Measurements from ENCODE around the gene KRR1. TPM values are rescaled to one million over a fixed set of nuclear protein-coding genes. Genes with fewer than 3 reads are reported as not detected.
"Not testable (repeated sequence)": the region's sequence is repeated elsewhere in the genome, so short reads cannot be mapped to it uniquely, and the experiment has no call there.

KRR1 gene
- total and polyA plus RNA-seq, 8 donors, result 6.8 to 23.7 (median 17.1) TPM

DNA sequence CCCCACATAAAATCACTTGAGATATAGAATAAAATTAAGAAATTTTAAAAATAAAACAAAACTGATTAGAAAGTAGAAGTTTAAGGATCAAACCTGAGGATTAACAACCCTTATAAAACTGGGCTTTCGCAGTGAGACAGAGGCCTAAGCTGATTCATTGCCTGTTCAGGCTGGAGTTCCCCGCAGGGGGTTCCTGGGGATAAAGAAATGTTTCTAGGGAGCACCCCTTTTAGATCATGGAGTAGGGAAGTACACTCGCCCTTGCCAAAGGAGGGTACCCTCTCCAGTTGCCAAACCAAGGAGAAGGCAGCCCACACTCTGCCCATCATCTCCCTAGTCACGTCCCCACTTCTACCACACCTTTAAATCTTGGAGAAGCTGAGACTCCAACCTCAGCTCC, 24.1 kb downstream of the KRR1 start:
- no peak for FAIRE-seq
- intact Hi-C loops (cut with DNase I), result no loop called here
- TF ChIP-seq CTCF (IDR thresholded peaks at IDR 0.05), result no peak
- 86% methylated on average over 4 of the region's 4 CpGs for WGBS, 2 donors
- Histone ChIP-seq H3K27ac (no peak overlapping the region), H3K27me3 (no peaks in the 10 kb centered on the region), H3K9me3 (no peaks in the 10 kb centered on the region), H3K4me1 (no peaks in the 10 kb centered on the region), H3K36me3 (no peaks in the 10 kb centered on the region), H3K4me3 (no peak overlapping the region)
- no peak for DNase-seq
- ATAC-seq, result no peak

- intact Hi-C loops (cut with DNase I); DNase-seq; ATAC-seq; H3K36me3 ChIP-seq; FAIRE-seq; H3K4me1 ChIP-seq; H3K27me3 ChIP-seq; H3K27ac ChIP-seq; H3K9me3 ChIP-seq; H3K4me3 ChIP-seq: not testable (repeated sequence)
- WGBS, 2 donors, result 84 to 92% methylated on average over 2 of the region's 2 CpGs
Observed at GRCh38 chr12:75484450-75484849, 27.0 kb downstream of the KRR1 start.

DNA sequence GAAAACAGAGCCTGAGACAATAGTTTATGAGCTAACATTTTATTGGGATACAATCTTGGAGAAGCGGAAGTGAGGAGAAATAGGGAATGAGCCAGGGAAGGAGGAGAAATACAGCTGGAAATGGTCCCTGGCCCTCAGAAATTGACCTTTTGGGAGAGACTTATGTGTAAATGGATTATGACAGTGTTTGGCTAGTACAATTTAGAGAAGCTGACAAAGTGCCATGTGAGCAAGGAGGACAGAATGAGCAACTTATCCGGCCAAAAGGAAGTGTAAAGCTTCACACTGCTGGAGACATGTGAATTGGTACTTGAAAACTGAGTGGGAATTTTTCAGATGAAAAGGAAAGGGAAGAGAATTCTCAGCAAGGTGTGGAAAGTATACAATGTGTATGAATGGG, 28.0 kb downstream of the KRR1 start:
- Histone ChIP-seq H3K4me3 (peak overlapping the region in 1 of 4 donors; percentile 46), H3K27me3 (no peaks in the 10 kb centered on the region), H3K4me1 (no peaks in the 10 kb centered on the region), H3K36me3 (no peaks in the 10 kb centered on the region), H3K9me3 (no peaks in the 10 kb centered on the region), H3K27ac (no peak overlapping the region)
- ATAC-seq, result no peak
- intact Hi-C loops (cut with DNase I), result no loop called here
- WGBS, 2 donors, result 60 to 79% methylated on average over 2 of the region's 2 CpGs
- TF ChIP-seq CTCF (IDR thresholded peaks at IDR 0.05), result no peak
- DNase-seq, result no peak
- FAIRE-seq, result no peak

GRCh38 chr12:75482646-75483045, 28.8 kb downstream of the KRR1 start:
- Histone ChIP-seq H3K36me3 (no peaks in the 10 kb centered on the region), H3K9me3 (no peaks in the 10 kb centered on the region), H3K4me3 (peak overlapping the region in 1 of 4 donors; percentile 46), H3K4me1 (no peaks in the 10 kb centered on the region), H3K27ac (no peak overlapping the region), H3K27me3 (no peaks in the 10 kb centered on the region)
- 29 to 39% methylated on average over 4 of the region's 4 CpGs for WGBS, 2 donors
- no peak for DNase-seq
- FAIRE-seq, result no peak
- intact Hi-C loops (cut with DNase I), result no loop called here
- TF ChIP-seq CTCF (IDR thresholded peaks at IDR 0.05), result no peak
- ATAC-seq, result no peak

DNA sequence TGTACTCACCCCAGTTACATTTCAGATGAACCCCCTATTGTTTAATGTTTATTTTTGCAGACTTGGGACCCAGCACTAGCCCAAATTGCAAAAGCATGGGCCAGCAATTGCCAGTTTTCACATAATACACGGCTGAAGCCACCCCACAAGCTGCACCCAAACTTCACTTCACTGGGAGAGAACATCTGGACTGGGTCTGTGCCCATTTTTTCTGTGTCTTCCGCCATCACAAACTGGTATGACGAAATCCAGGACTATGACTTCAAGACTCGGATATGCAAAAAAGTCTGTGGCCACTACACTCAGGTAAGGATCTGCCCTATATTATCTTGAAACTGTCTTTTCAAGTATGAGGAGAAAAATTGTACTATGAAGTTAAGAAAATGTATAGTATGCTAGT, 29.6 kb downstream of the KRR1 start:
- FAIRE-seq (no peak), DNase-seq (no peak), ATAC-seq (no peak)
- Histone ChIP-seq H3K9me3 (no peaks in the 10 kb centered on the region), H3K27me3 (no peaks in the 10 kb centered on the region), H3K36me3 (no peaks in the 10 kb centered on the region), H3K4me3 (peak overlapping the region in 1 of 4 donors; percentile 46), H3K4me1 (no peaks in the 10 kb centered on the region), H3K27ac (peak overlapping the region in 1 of 4 donors; percentile 29)
- intact Hi-C loops (cut with DNase I), result no loop called here
- 67 to 78% methylated on average over 4 of the region's 4 CpGs for WGBS, 2 donors
- TF ChIP-seq CTCF (IDR thresholded peaks at IDR 0.05), result no peak
